HEK293 (cell line): ENCODE results near the gene PPFIA1.

Experiments used
- CTCF ChIA-PET: fragments of 350-600 bp; formaldehyde crosslinking; extraction: SDS; loops from one replicate; lab custom pipeline; 2021; ENCODE audit warnings: antibody characterized with exemption; lab: Yijun Ruan, JAX
- POLR2A ChIA-PET: fragments of 300-600 bp; formaldehyde crosslinking; extraction: SDS; loops from one replicate; lab custom pipeline; 2020; ENCODE audit warnings: antibody characterized with exemption, inconsistent platforms; lab: Yijun Ruan, JAX
- H3K27ac ChIP-seq: fragments of 200-500 bp; sonication (Bioruptor generic); 2 replicates; pipeline ENCODE4 v1.5.1; 2014; ENCODE audit warnings: low read depth, low read length, control low read depth, inconsistent platforms; ENCODE audit errors: extremely low read depth
- H3K36me3 ChIP-seq, 2 experiments: fragments of 200-500 bp in 1 of 2; sonication (Bioruptor generic) in 1 of 2; 1 replicate in 1 of 2; 2 replicates in 1 of 2; pipeline ENCODE4 v1.5.1; 2014 to 2017; ENCODE audit warnings: inconsistent platforms in 2 of 2, low read length in 2 of 2; ENCODE audit not compliant: control insufficient read depth in 2 of 2, insufficient read depth in 1 of 2
- H3K4me1 ChIP-seq: fragments of 200-500 bp; sonication (Bioruptor generic); 2 replicates; pipeline ENCODE4 v1.5.1; 2014; ENCODE audit warnings: mild to moderate bottlenecking, low read length, inconsistent platforms; ENCODE audit not compliant: control insufficient read depth, insufficient read depth
- H3K4me3 ChIP-seq: 2 replicates; pipeline ENCODE4 v1.5.1; 2011; ENCODE audit warnings: low read depth, mild to moderate bottlenecking, control low read depth, low read length, moderate library complexity
- H3K9me3 ChIP-seq: fragments of 200-500 bp; sonication (Bioruptor generic); 2 replicates; pipeline ENCODE4 v1.5.1; 2014; ENCODE audit warnings: low read depth, low read length, inconsistent platforms; ENCODE audit not compliant: control insufficient read depth, insufficient read depth
- ELK4 ChIP-seq: IDR thresholded peaks from 2 replicates; pipeline ENCODE4 v1.6.1; 2011; ENCODE audit warnings: mild to moderate bottlenecking, low read depth, low read length, borderline replicate concordance
- SALL2 ChIP-seq: fragments of 450-650 bp; formaldehyde crosslinking; IDR thresholded peaks from 2 replicates; pipeline ENCODE4 v1.5.0; 2017; ENCODE audit warnings: missing biosample characterization, mild to moderate bottlenecking, missing genetic modification characterization, borderline replicate concordance
- ZBTB26 ChIP-seq: fragments of 450-650 bp; formaldehyde crosslinking; optimal IDR thresholded peaks from 2 replicates; pipeline ENCODE3; 2016; ENCODE audit warnings: missing biosample characterization, mild to moderate bottlenecking, missing genetic modification characterization
- ZBTB48 ChIP-seq: fragments of 450-650 bp; formaldehyde crosslinking; IDR thresholded peaks from 2 replicates; pipeline ENCODE4 v1.5.1; 2016; ENCODE audit warnings: missing biosample characterization, missing genetic modification characterization
- ZNF10 ChIP-seq: fragments of 450-650 bp; formaldehyde crosslinking; IDR thresholded peaks from 2 replicates; pipeline ENCODE4 v1.5.1; 2017; ENCODE audit warnings: missing biosample characterization, missing genetic modification characterization
- ZNF174 ChIP-seq: fragments of 450-650 bp; formaldehyde crosslinking; IDR thresholded peaks from 2 replicates; pipeline ENCODE4 v1.5.0; 2017; ENCODE audit warnings: missing biosample characterization, mild to moderate bottlenecking, missing genetic modification characterization
- ZNF23 ChIP-seq: fragments of 450-650 bp; formaldehyde crosslinking; IDR thresholded peaks from 2 replicates; pipeline ENCODE4 v1.5.1; 2016; ENCODE audit warnings: missing biosample characterization, missing genetic modification characterization, borderline replicate concordance
- ZNF335 ChIP-seq: fragments of 450-650 bp; formaldehyde crosslinking; conservative IDR thresholded peaks from 2 replicates; pipeline ENCODE4 v1.5.1; 2016; ENCODE audit warnings: missing biosample characterization, missing genetic modification characterization
- ZNF37A ChIP-seq: fragments of 450-650 bp; IDR thresholded peaks from 2 replicates; pipeline ENCODE4 v1.5.1; 2018; ENCODE audit warnings: missing biosample characterization, missing genetic modification characterization
- ZNF473 ChIP-seq: fragments of 450-650 bp; formaldehyde crosslinking; IDR thresholded peaks from 2 replicates; pipeline ENCODE4 v1.5.1; 2017; ENCODE audit warnings: missing biosample characterization, missing genetic modification characterization
- ZNF529 ChIP-seq: fragments of 450-650 bp; formaldehyde crosslinking; IDR thresholded peaks from 2 replicates; pipeline ENCODE4 v1.5.1; 2017; ENCODE audit warnings: missing genetic modification characterization, missing biosample characterization; ENCODE audit not compliant: insufficient replicate concordance
- ZNF560 ChIP-seq: fragments of 450-650 bp; formaldehyde crosslinking; IDR thresholded peaks from 2 replicates; pipeline ENCODE4 v1.5.1; 2017; ENCODE audit warnings: missing biosample characterization, missing genetic modification characterization, borderline replicate concordance
- ZNF571 ChIP-seq: fragments of 450-650 bp; formaldehyde crosslinking; IDR thresholded peaks from 2 replicates; pipeline ENCODE4 v1.5.0; 2017; ENCODE audit warnings: missing biosample characterization, missing genetic modification characterization
- ZNF701 ChIP-seq: fragments of 450-650 bp; formaldehyde crosslinking; IDR thresholded peaks from 2 replicates; pipeline ENCODE4 v1.5.1; 2016; ENCODE audit warnings: missing biosample characterization, missing genetic modification characterization
- ZNF76 ChIP-seq: fragments of 450-650 bp; formaldehyde crosslinking; IDR thresholded peaks from 2 replicates; pipeline ENCODE4; 2016; ENCODE audit warnings: low read depth, missing biosample characterization, missing genetic modification characterization, borderline replicate concordance
- ZNF837 ChIP-seq: fragments of 450-650 bp; formaldehyde crosslinking; IDR thresholded peaks from 2 replicates; pipeline ENCODE4 v1.5.1; 2016; ENCODE audit warnings: missing biosample characterization, missing genetic modification characterization
- ZSCAN16 ChIP-seq: fragments of 450-650 bp; formaldehyde crosslinking; IDR thresholded peaks from 2 replicates; pipeline ENCODE4 v1.5.1; 2016; ENCODE audit warnings: missing biosample characterization, missing genetic modification characterization
- TF ChIP-seq, protein P1 (sequence below): fragments of 450-650 bp; formaldehyde crosslinking; IDR thresholded peaks from 2 replicates; pipeline ENCODE4 v1.5.1; 2016; ENCODE audit warnings: missing biosample characterization, missing genetic modification characterization
- TF ChIP-seq, protein P2 (sequence below): fragments of 450-650 bp; formaldehyde crosslinking; IDR thresholded peaks from 2 replicates; pipeline ENCODE4 v1.5.1; 2016; ENCODE audit warnings: missing biosample characterization, missing genetic modification characterization, low read depth

PPFIA1 gene

GRCh38 chr11:70420496-70420895 is 150.0 kb downstream of the PPFIA1 start:
- no peak overlapping the region for H3K4me3 ChIP-seq
- H3K4me1 ChIP-seq: no peaks in the 10 kb centered on the region
- peaks cover 4 to 94% of the 10 kb centered on the region in 2 experiments; a peak in 2 of 3 replicates for H3K36me3 ChIP-seq
- no peak overlapping the region for H3K27ac ChIP-seq
- no peaks in the 10 kb centered on the region for H3K9me3 ChIP-seq
- ChIA-PET CTCF (no interaction called here), POLR2A (no interaction called here)
- TF ChIP-seq ZNF10 (tag by site-specific recombination) (no peak), ZSCAN16 (tag by site-specific recombination) (no peak), ELK4 (no peak), ZBTB48 (no peak), ZNF76 (tag by site-specific recombination) (no peak), ZNF529 (tag by site-specific recombination) (no peak), ZNF560 (tag by site-specific recombination) (no peak), SALL2 (tag by site-specific recombination) (no peak)

DNA sequence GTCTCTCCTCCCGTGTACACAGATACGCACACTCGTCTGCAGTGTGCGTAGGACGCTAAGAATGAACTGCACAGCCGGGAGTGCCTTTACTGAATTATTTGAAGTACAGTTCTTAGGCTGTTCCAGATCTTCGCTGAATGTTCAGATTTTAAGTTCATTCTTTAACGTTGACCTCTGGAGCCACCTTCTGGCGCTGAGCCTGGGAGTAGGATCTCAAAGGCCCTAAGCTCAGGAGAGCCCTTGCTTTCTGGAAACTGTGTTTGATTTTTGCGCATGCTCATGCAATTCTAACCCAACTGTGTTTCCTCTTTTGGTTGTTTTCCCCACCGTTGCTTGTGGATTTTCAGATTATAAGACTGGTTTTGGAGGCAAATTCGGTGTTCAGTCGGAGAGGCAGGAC is 150.6 kb downstream of the PPFIA1 start:
- no peak for TF ChIP-seq ZNF37A
- no peak for TF ChIP-seq ZNF701 (tag by site-specific recombination)
- TF ChIP-seq ZNF837 (tag by site-specific recombination): no peak
- no peak for TF ChIP-seq ZNF473 (tag by site-specific recombination)
- TF ChIP-seq ZBTB26 (tag by site-specific recombination): no peak
- TF ChIP-seq ZNF174 (tag by site-specific recombination): no peak
- no peak for TF ChIP-seq ZNF23 (tag by site-specific recombination)
- no peak for TF ChIP-seq ZNF335 (tag by site-specific recombination)
- no peak for TF ChIP-seq ZNF571 (tag by site-specific recombination)
- TF ChIP-seq, protein P1, sequence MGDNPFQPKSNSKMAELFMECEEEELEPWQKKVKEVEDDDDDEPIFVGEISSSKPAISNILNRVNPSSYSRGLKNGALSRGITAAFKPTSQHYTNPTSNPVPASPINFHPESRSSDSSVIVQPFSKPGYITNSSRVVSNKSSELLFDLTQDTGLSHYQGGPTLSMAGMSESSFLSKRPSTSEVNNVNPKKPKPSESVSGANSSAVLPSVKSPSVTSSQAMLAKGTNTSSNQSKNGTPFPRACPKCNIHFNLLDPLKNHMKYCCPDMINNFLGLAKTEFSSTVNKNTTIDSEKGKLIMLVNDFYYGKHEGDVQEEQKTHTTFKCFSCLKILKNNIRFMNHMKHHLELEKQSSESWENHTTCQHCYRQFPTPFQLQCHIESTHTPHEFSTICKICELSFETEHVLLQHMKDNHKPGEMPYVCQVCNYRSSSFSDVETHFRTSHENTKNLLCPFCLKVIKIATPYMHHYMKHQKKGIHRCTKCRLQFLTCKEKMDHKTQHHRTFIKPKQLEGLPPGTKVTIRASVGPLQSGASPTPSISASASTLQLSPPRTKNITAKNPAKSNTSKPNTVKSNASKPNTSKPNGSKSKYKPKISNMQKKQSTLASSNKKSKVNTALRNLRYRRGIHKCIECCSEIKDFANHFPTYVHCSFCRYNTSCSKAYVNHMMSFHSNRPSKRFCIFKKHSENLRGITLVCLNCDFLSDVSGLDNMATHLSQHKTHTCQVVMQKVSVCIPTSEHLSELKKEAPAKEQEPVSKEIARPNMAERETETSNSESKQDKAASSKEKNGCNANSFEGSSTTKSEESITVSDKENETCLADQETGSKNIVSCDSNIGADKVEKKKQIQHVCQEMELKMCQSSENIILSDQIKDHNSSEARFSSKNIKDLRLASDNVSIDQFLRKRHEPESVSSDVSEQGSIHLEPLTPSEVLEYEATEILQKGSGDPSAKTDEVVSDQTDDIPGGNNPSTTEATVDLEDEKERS (tag by site-specific recombination): no peak
- TF ChIP-seq, protein P2, sequence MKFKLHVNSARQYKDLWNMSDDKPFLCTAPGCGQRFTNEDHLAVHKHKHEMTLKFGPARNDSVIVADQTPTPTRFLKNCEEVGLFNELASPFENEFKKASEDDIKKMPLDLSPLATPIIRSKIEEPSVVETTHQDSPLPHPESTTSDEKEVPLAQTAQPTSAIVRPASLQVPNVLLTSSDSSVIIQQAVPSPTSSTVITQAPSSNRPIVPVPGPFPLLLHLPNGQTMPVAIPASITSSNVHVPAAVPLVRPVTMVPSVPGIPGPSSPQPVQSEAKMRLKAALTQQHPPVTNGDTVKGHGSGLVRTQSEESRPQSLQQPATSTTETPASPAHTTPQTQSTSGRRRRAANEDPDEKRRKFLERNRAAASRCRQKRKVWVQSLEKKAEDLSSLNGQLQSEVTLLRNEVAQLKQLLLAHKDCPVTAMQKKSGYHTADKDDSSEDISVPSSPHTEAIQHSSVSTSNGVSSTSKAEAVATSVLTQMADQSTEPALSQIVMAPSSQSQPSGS (tag by site-specific recombination): no peak
- Histone ChIP-seq H3K4me1 (no peaks in the 10 kb centered on the region), H3K36me3 (peaks cover 4 to 92% of the 10 kb centered on the region in 2 experiments; a peak in 2 of 3 replicates), H3K9me3 (no peaks in the 10 kb centered on the region), H3K4me3 (no peak overlapping the region), H3K27ac (no peak overlapping the region)
- ChIA-PET POLR2A (no interaction called here), CTCF (no interaction called here)
